K562 (cell line): ENCODE data around the gene SORCS1. TPM values are rescaled to one million over a fixed set of nuclear protein-coding genes. Genes with fewer than 3 reads are reported as not detected.

Experiments used
- ATAC-seq: fragments of 200-7000 bp; cut with Tn5 transposase; 3 replicates; pipeline ENCODE4 v1.9.1; 2020; ENCODE audit warnings: moderate library complexity
- BruUV-seq: library from RNA; stranded (reverse); fragments of 400-500 nt; replicated peaks from 2 replicates; lab custom pipeline; 2021; lab: Mats Ljungman, UMichigan
- CTCF ChIA-PET: fragments of 300-600 bp; formaldehyde crosslinking; extraction: SDS; loops from one replicate; lab custom pipeline; 2021; ENCODE audit warnings: low intra/inter-chr PET ratio; lab: Yijun Ruan, JAX
- POLR2A ChIA-PET: fragments of 300-600, 350-650 bp; sonication (Branson Sonifier 250); formaldehyde crosslinking; extraction: SDS; loops from one replicate; lab custom pipeline; 2021; ENCODE audit warnings: antibody characterized with exemption, inconsistent platforms; lab: Yijun Ruan, JAX
- DNase-seq, 4 experiments: peaks; one replicate each; pipeline versions ENCODE4 v3.0.0 to v3.0.0-alpha.2; 2011 to 2018; ENCODE audit warnings: low spot score in 3 of 4, mixed read lengths in 3 of 4; ENCODE audit errors: extremely low read depth in 1 of 4
- FAIRE-seq: peaks from 2 replicates; lab custom pipeline; 2011; peaks lifted over from hg19 to GRCh38; lab: Jason Lieb, UNC
- H2AFZ ChIP-seq: 2 replicates; pipeline ENCODE4 v1.6.0; 2011; ENCODE audit warnings: low read depth, low read length, control low read depth, inconsistent platforms
- H3K27ac ChIP-seq: fragments of 200-600 bp; 3 replicates; pipeline ENCODE4 v1.8.0; 2011; ENCODE audit warnings: low read depth, mild to moderate bottlenecking, control low read depth, inconsistent platforms, low read length, moderate library complexity, mixed read lengths; ENCODE audit errors: extremely low read depth
- H3K27me3 ChIP-seq, 2 experiments: fragments of 300-600 bp in 1 of 2; 2 replicates in 1 of 2; 3 replicates in 1 of 2; pipeline versions ENCODE4 v1.6.0 to v1.8.0; 2011; ENCODE audit warnings: inconsistent platforms in 2 of 2, low read length in 2 of 2, mild to moderate bottlenecking in 1 of 2, mixed read lengths in 1 of 2, moderate library complexity in 1 of 2; ENCODE audit not compliant: control insufficient read depth in 2 of 2, insufficient read depth in 2 of 2
- H3K36me3 ChIP-seq: fragments of 300-600 bp; 3 replicates; pipeline ENCODE4 v1.8.0; 2011; ENCODE audit warnings: mild to moderate bottlenecking, low read length, inconsistent platforms; ENCODE audit not compliant: control insufficient read depth, insufficient read depth
- H3K4me1 ChIP-seq, 2 experiments: fragments of 200-600 bp in 1 of 2; replicated peaks in 1 of 2; 2 replicates in 1 of 2; 3 replicates in 1 of 2; pipeline versions ENCODE4 v1.5.1 to v1.8.0; 2011; ENCODE audit warnings: inconsistent platforms in 2 of 2, low read length in 2 of 2, mild to moderate bottlenecking in 1 of 2, mixed read lengths in 1 of 2, moderate library complexity in 1 of 2; ENCODE audit not compliant: control insufficient read depth in 2 of 2, insufficient read depth in 2 of 2
- H3K4me2 ChIP-seq: 2 replicates; pipeline ENCODE4 v1.6.1; 2011; ENCODE audit warnings: low read length, control low read depth, inconsistent platforms, mixed read lengths; ENCODE audit not compliant: insufficient read depth
- H3K4me3 ChIP-seq: fragments of 200-600 bp; sonication (generic), shearing (Covaris generic); 2 replicates; pipeline ENCODE4 v1.5.1; 2016; ENCODE audit warnings: control low read depth, inconsistent platforms
- H3K79me2 ChIP-seq: fragments of 200-600 bp; 3 replicates; pipeline ENCODE4 v1.8.0; 2011; ENCODE audit warnings: low read length, inconsistent platforms; ENCODE audit not compliant: control insufficient read depth, insufficient read depth
- H3K9ac ChIP-seq, 2 experiments: 2 replicates each; pipeline versions ENCODE4 v1.6.0 to v1.6.1; 2011; ENCODE audit warnings: low read depth in 2 of 2, low read length in 2 of 2, control low read depth in 1 of 2, inconsistent platforms in 1 of 2, mild to moderate bottlenecking in 1 of 2, mixed read lengths in 1 of 2; ENCODE audit not compliant: insufficient read depth in 1 of 2
- H3K9me1 ChIP-seq: one replicate; pipeline ENCODE4 v1.6.0; 2011; ENCODE audit warnings: inconsistent platforms, mild to moderate bottlenecking, low read length, moderate library complexity; ENCODE audit not compliant: control insufficient read depth, insufficient read depth
- H3K9me3 ChIP-seq: replicated peaks from 2 replicates; pipeline ENCODE4 v1.5.1; 2011; ENCODE audit warnings: low read depth, low read length, inconsistent platforms; ENCODE audit not compliant: control insufficient read depth, insufficient read depth
- H4K20me1 ChIP-seq: replicated peaks from 2 replicates; pipeline ENCODE4 v1.6.1; 2011; ENCODE audit warnings: low read length, inconsistent platforms, mixed read lengths; ENCODE audit not compliant: control insufficient read depth, insufficient read depth
- COPS2 ChIP-seq: fragments of 450-650 bp; conservative IDR thresholded peaks from 2 replicates; pipeline ENCODE4 v1.6.1; 2016; ENCODE audit warnings: mild to moderate bottlenecking, moderate library complexity
- HINFP ChIP-seq: fragments of 450-650 bp; conservative IDR thresholded peaks from 2 replicates; pipeline ENCODE4 v1.6.1; 2016; ENCODE audit warnings: missing genetic modification characterization, low read depth, mild to moderate bottlenecking, control low read depth, missing compliant biosample characterization
- HNRNPK ChIP-seq: fragments of 200-400 bp; formaldehyde crosslinking; IDR thresholded peaks from one replicate; pipeline ENCODE4 v1.6.1; 2018; ENCODE audit warnings: mild to moderate bottlenecking, low read depth, low read length; ENCODE audit not compliant: poor library complexity, severe bottlenecking
- KDM2B ChIP-seq: fragments of 250-450 bp; sonication (Bioruptor Pico); IDR thresholded peaks from 2 replicates; pipeline ENCODE4 v1.8.0; 2021; ENCODE audit warnings: mild to moderate bottlenecking, moderate library complexity
- MXI1 ChIP-seq: IDR thresholded peaks from 2 replicates; pipeline ENCODE4 v1.6.1; 2011; ENCODE audit warnings: low read depth, mild to moderate bottlenecking, improper control_type of control experiment, low read length
- POLR2AphosphoS2 ChIP-seq: IDR thresholded peaks from 2 replicates; pipeline ENCODE4 v1.6.1; 2012; ENCODE audit warnings: low read length, improper control_type of control experiment
- PTRF ChIP-seq: fragments of 450-650 bp; IDR thresholded peaks from 2 replicates; pipeline ENCODE4 v1.6.1; 2016; ENCODE audit warnings: mild to moderate bottlenecking, missing genetic modification characterization, missing compliant biosample characterization
- STAT5A ChIP-seq: IDR thresholded peaks from 2 replicates; pipeline ENCODE4 v1.6.1; 2012; ENCODE audit warnings: low read length, inconsistent platforms, borderline replicate concordance
- ZMIZ1 ChIP-seq, 2 experiments: fragments of 150-350 bp in 1 of 2; IDR thresholded peaks; 2 replicates each; pipeline ENCODE4 v1.6.1; 2012 to 2016; ENCODE audit warnings: low read depth in 2 of 2, low read length in 2 of 2, mild to moderate bottlenecking in 1 of 2, moderate library complexity in 1 of 2
- WGBS: fragments of 100-300 bp; shearing (Covaris generic); methylation state at CpG from one replicate; pipeline ENCODE4 v1.1.6; 2016; ENCODE audit warnings: low coverage, mixed read lengths; ENCODE audit not compliant: insufficient coverage; ENCODE audit errors: missing lambda C conversion rate; 5-methylcytosine and 5-hydroxymethylcytosine counted together
- in situ Hi-C: fragments of 300-500 bp; cut with MboI; formaldehyde crosslinking; loops from 4 replicates; pipeline ENCODE4 v1.15.0; 2018; ENCODE audit warnings: inconsistent platforms, mixed read lengths
- intact Hi-C: fragments of 100-400 bp; cut with micrococcal nuclease; formaldehyde crosslinking; loops from 2 replicates; pipeline ENCODE4 v1.14.2; 2022
- polyA plus RNA-seq, 8 experiments: library from polyadenylated mRNA; depleted of rRNA in 4 of 8; stranded (reverse) in 5 of 8; unstranded in 3 of 8; fragments of >200 nt; fragmentation: Nextera tagmentation in 2 of 8; fragmentation: Illumina TruSeq in 1 of 8; extraction: Ambion mirVana in 2 of 8; extraction: Trizol in 1 of 8; gene quantifications; 2 replicates each; pipeline versions ENCODE4 v1.2.1 to v1.2.3, GENCODE V29; 2011 to 2014; ENCODE audit warnings: inconsistent platforms in 1 of 8, missing spikeins in 1 of 8
- total RNA-seq, 7 experiments: library from RNA; depleted of rRNA in 6 of 7; stranded (reverse); fragments of >200 nt in 6 of 7; fragmentation: Illumina TruSeq in 2 of 7; extraction: Trizol in 2 of 7; gene quantifications; 2 replicates each; pipeline versions ENCODE4 v1.2.1 to v1.2.3, GENCODE V29; 2011 to 2021; ENCODE audit warnings: low replicate concordance in 1 of 7

SORCS1 gene
- total and polyA plus RNA-seq, 9 of the 15 experiments (the other 6 are each of a cell fraction or from before 2014, with no cell fraction given): 1.5 to 3.9 (median 2.7) TPM

GRCh38 chr10:106555599-106555998 is 608.9 kb downstream of the SORCS1 start (continued):
- no peak for TF ChIP-seq POLR2AphosphoS2

- Histone ChIP-seq H3K27ac (no peak overlapping the region), H3K4me3 (no peak overlapping the region), H3K36me3 (no peaks in the 10 kb centered on the region), H3K9ac (no peak overlapping the region), H3K27me3 (no peaks in the 10 kb centered on the region), H3K4me1 (no peaks in the 10 kb centered on the region), H3K79me2 (no peaks in the 10 kb centered on the region), H4K20me1 (no peaks in the 10 kb centered on the region), H3K9me1 (no peaks in the 10 kb centered on the region), H3K9me3 (no peaks in the 10 kb centered on the region), H3K4me2 (no peak overlapping the region), H2AFZ (no peak overlapping the region)
- no TSS peak for BruUV-seq
- FAIRE-seq: no peak
- in situ Hi-C loops: no loop called here
- intact Hi-C loops: no loop called here
- no peak for DNase-seq
- ChIA-PET POLR2A (no interaction called here), CTCF (no interaction called here)
- ATAC-seq: no peak
- TF ChIP-seq COPS2 (no peak), KDM2B (CRISPR knock-in tag) (no peak)
- 3% methylated on average over 4 of the region's 4 CpGs for WGBS
These were observed 612.9 kb downstream of the SORCS1 start for GRCh38 chr10:106551501-106552062.

- in situ Hi-C loops: no loop called here
- TF ChIP-seq PTRF (tag): no peak
- TF ChIP-seq MXI1: no peak
- TF ChIP-seq HNRNPK: no peak
- TF ChIP-seq ZMIZ1 (IDR thresholded peaks at IDR 0.05; ENCODE audit: low read depth in 2 of 2, low read length in 2 of 2): no peak
- TF ChIP-seq HINFP (tag): no peak
- no peak for TF ChIP-seq STAT5A
These were observed 615.7 kb downstream of the SORCS1 start for GRCh38 chr10:106548832-106549231.

More at GRCh38 chr10:106548832-106549231, 615.7 kb downstream of the SORCS1 start:
- H3K4me2 ChIP-seq: no peak overlapping the region
- H3K4me3 ChIP-seq: no peak overlapping the region
- no peaks in the 10 kb centered on the region for H3K9me1 ChIP-seq
- no peak overlapping the region for H2AFZ ChIP-seq
- 0% methylated on average over 6 of the region's 6 CpGs for WGBS
- no peak overlapping the region for H3K27ac ChIP-seq
- H3K9ac ChIP-seq: no peak overlapping the region
- intact Hi-C loops: no loop called here
- POLR2A ChIA-PET: no interaction called here
- no peak for FAIRE-seq
- CTCF ChIA-PET: no interaction called here
- DNase-seq: no peak
- no peaks in the 10 kb centered on the region for H4K20me1 ChIP-seq
- H3K9me3 ChIP-seq: no peaks in the 10 kb centered on the region
- H3K4me1 ChIP-seq: no peaks in the 10 kb centered on the region
- no TSS peak for BruUV-seq
- no peak for ATAC-seq
- no peaks in the 10 kb centered on the region for H3K27me3 ChIP-seq
- H3K36me3 ChIP-seq: no peaks in the 10 kb centered on the region
- H3K79me2 ChIP-seq: no peaks in the 10 kb centered on the region
